ENCODE results near the gene RNF207.

The RNF207 gene

GRCh38 chr1:6166221-6166620 lies 39.7 kb upstream of the RNF207 start:
- no peaks in the 10 kb centered on the region for H3K9me3 ChIP-seq (ENCODE audit: control insufficient read depth, insufficient read depth, low read length)
- no peaks in the 10 kb centered on the region for H3K27me3 ChIP-seq (ENCODE audit: control insufficient read depth, insufficient read depth, low read length)
- H3K4me1 ChIP-seq (ENCODE audit: control insufficient read depth, insufficient read depth, low read length): peaks cover 8% of the 10 kb centered on the region; the same call in 1 of the 2 replicates
- no peak overlapping the region for H3K27ac ChIP-seq (ENCODE audit: low read depth, low read length)
- no peak overlapping the region for H3K4me3 ChIP-seq (ENCODE audit: low read depth, low read length)
- H3K9ac ChIP-seq (ENCODE audit: low read depth, low read length): no peak overlapping the region
- no peaks in the 10 kb centered on the region for H3K36me3 ChIP-seq (ENCODE audit: control insufficient read depth, insufficient read depth, low read length)

GRCh38 chr1:6166655-6167390 lies 39.1 kb upstream of the RNF207 start:
- Histone ChIP-seq H3K36me3 (ENCODE audit: control insufficient read depth, insufficient read depth, low read length) (no peaks in the 10 kb centered on the region), H3K27ac (ENCODE audit: low read depth, low read length) (no peak overlapping the region), H3K4me3 (ENCODE audit: low read depth, low read length) (no peak overlapping the region), H3K4me1 (ENCODE audit: control insufficient read depth, insufficient read depth, low read length) (peaks cover 2% of the 10 kb centered on the region; the same call in 1 of the 2 replicates), H3K27me3 (ENCODE audit: control insufficient read depth, insufficient read depth, low read length) (no peaks in the 10 kb centered on the region), H3K9me3 (ENCODE audit: control insufficient read depth, insufficient read depth, low read length) (no peaks in the 10 kb centered on the region), H3K9ac (ENCODE audit: low read depth, low read length) (no peak overlapping the region)

- Histone ChIP-seq H3K27ac (ENCODE audit: low read depth, low read length) (no peak overlapping the region), H3K36me3 (ENCODE audit: control insufficient read depth, insufficient read depth, low read length) (no peaks in the 10 kb centered on the region), H3K9ac (ENCODE audit: low read depth, low read length) (no peak overlapping the region), H3K9me3 (ENCODE audit: control insufficient read depth, insufficient read depth, low read length) (no peaks in the 10 kb centered on the region), H3K27me3 (ENCODE audit: control insufficient read depth, insufficient read depth, low read length) (no peaks in the 10 kb centered on the region), H3K4me3 (ENCODE audit: low read depth, low read length) (no peak overlapping the region), H3K4me1 (ENCODE audit: control insufficient read depth, insufficient read depth, low read length) (no peaks in the 10 kb centered on the region)
Observed at GRCh38 chr1:6167391-6168303, 38.3 kb upstream of the RNF207 start.

- H3K4me1 ChIP-seq (ENCODE audit: control insufficient read depth, insufficient read depth, low read length): no peaks in the 10 kb centered on the region
- H3K9me3 ChIP-seq (ENCODE audit: control insufficient read depth, insufficient read depth, low read length): no peaks in the 10 kb centered on the region
- H3K9ac ChIP-seq (ENCODE audit: low read depth, low read length): no peak overlapping the region
- no peaks in the 10 kb centered on the region for H3K36me3 ChIP-seq (ENCODE audit: control insufficient read depth, insufficient read depth, low read length)
- no peak overlapping the region for H3K4me3 ChIP-seq (ENCODE audit: low read depth, low read length)
- H3K27ac ChIP-seq (ENCODE audit: low read depth, low read length): no peak overlapping the region
- H3K27me3 ChIP-seq (ENCODE audit: control insufficient read depth, insufficient read depth, low read length): no peaks in the 10 kb centered on the region
Observed at GRCh38 chr1:6168947-6169586, 36.9 kb upstream of the RNF207 start.

- Histone ChIP-seq H3K9me3 (ENCODE audit: control insufficient read depth, insufficient read depth, low read length) (no peaks in the 10 kb centered on the region), H3K27ac (ENCODE audit: low read depth, low read length) (no peak overlapping the region), H3K27me3 (ENCODE audit: control insufficient read depth, insufficient read depth, low read length) (no peaks in the 10 kb centered on the region), H3K36me3 (ENCODE audit: control insufficient read depth, insufficient read depth, low read length) (no peaks in the 10 kb centered on the region), H3K4me3 (ENCODE audit: low read depth, low read length) (no peak overlapping the region), H3K9ac (ENCODE audit: low read depth, low read length) (no peak overlapping the region), H3K4me1 (ENCODE audit: control insufficient read depth, insufficient read depth, low read length) (no peaks in the 10 kb centered on the region)
Observed at GRCh38 chr1:6170116-6170741, 35.7 kb upstream of the RNF207 start.

- Histone ChIP-seq H3K4me3 (ENCODE audit: low read depth, low read length) (no peak overlapping the region), H3K9me3 (ENCODE audit: control insufficient read depth, insufficient read depth, low read length) (no peaks in the 10 kb centered on the region), H3K9ac (ENCODE audit: low read depth, low read length) (no peak overlapping the region), H3K36me3 (ENCODE audit: control insufficient read depth, insufficient read depth, low read length) (no peaks in the 10 kb centered on the region), H3K27ac (ENCODE audit: low read depth, low read length) (no peak overlapping the region), H3K27me3 (ENCODE audit: control insufficient read depth, insufficient read depth, low read length) (no peaks in the 10 kb centered on the region), H3K4me1 (ENCODE audit: control insufficient read depth, insufficient read depth, low read length) (no peaks in the 10 kb centered on the region)
Observed at GRCh38 chr1:6170742-6171201, 35.1 kb upstream of the RNF207 start.

- Histone ChIP-seq H3K4me3 (ENCODE audit: low read depth, low read length) (no peak overlapping the region), H3K9me3 (ENCODE audit: control insufficient read depth, insufficient read depth, low read length) (no peaks in the 10 kb centered on the region), H3K9ac (ENCODE audit: low read depth, low read length) (no peak overlapping the region), H3K27ac (ENCODE audit: low read depth, low read length) (no peak overlapping the region), H3K4me1 (ENCODE audit: control insufficient read depth, insufficient read depth, low read length) (no peaks in the 10 kb centered on the region), H3K36me3 (ENCODE audit: control insufficient read depth, insufficient read depth, low read length) (no peaks in the 10 kb centered on the region), H3K27me3 (ENCODE audit: control insufficient read depth, insufficient read depth, low read length) (peaks cover 5% of the 10 kb centered on the region)
Observed at GRCh38 chr1:6171548-6172124, 34.3 kb upstream of the RNF207 start.

- Histone ChIP-seq H3K4me3 (ENCODE audit: low read depth, low read length) (no peak overlapping the region), H3K9ac (ENCODE audit: low read depth, low read length) (no peak overlapping the region), H3K4me1 (ENCODE audit: control insufficient read depth, insufficient read depth, low read length) (no peaks in the 10 kb centered on the region), H3K9me3 (ENCODE audit: control insufficient read depth, insufficient read depth, low read length) (no peaks in the 10 kb centered on the region), H3K36me3 (ENCODE audit: control insufficient read depth, insufficient read depth, low read length) (no peaks in the 10 kb centered on the region), H3K27me3 (ENCODE audit: control insufficient read depth, insufficient read depth, low read length) (peaks cover 14% of the 10 kb centered on the region), H3K27ac (ENCODE audit: low read depth, low read length) (no peak overlapping the region)
Observed at GRCh38 chr1:6172549-6172948, 33.4 kb upstream of the RNF207 start.

GRCh38 chr1:6174621-6175410 lies 31.1 kb upstream of the RNF207 start:
- Histone ChIP-seq H3K4me3 (ENCODE audit: low read depth, low read length) (no peak overlapping the region), H3K27ac (ENCODE audit: low read depth, low read length) (no peak overlapping the region), H3K9ac (ENCODE audit: low read depth, low read length) (no peak overlapping the region), H3K4me1 (ENCODE audit: control insufficient read depth, insufficient read depth, low read length) (peaks cover 6% of the 10 kb centered on the region; the same call in 1 of the 2 replicates), H3K27me3 (ENCODE audit: control insufficient read depth, insufficient read depth, low read length) (peaks cover 36% of the 10 kb centered on the region), H3K9me3 (ENCODE audit: control insufficient read depth, insufficient read depth, low read length) (no peaks in the 10 kb centered on the region), H3K36me3 (ENCODE audit: control insufficient read depth, insufficient read depth, low read length) (no peaks in the 10 kb centered on the region)

- H3K4me1 ChIP-seq (ENCODE audit: control insufficient read depth, insufficient read depth, low read length): peaks cover 6% of the 10 kb centered on the region; the same call in 1 of the 2 replicates
- H3K36me3 ChIP-seq (ENCODE audit: control insufficient read depth, insufficient read depth, low read length): no peaks in the 10 kb centered on the region
- no peak overlapping the region for H3K27ac ChIP-seq (ENCODE audit: low read depth, low read length)
- no peaks in the 10 kb centered on the region for H3K9me3 ChIP-seq (ENCODE audit: control insufficient read depth, insufficient read depth, low read length)
- no peak overlapping the region for H3K9ac ChIP-seq (ENCODE audit: low read depth, low read length)
- H3K4me3 ChIP-seq (ENCODE audit: low read depth, low read length): no peak overlapping the region
- H3K27me3 ChIP-seq (ENCODE audit: control insufficient read depth, insufficient read depth, low read length): peaks cover 40% of the 10 kb centered on the region
Observed at GRCh38 chr1:6175411-6175828, 30.5 kb upstream of the RNF207 start.

Measured in HUES48 (cell line).